GM19238 (cell line): ENCODE data around the gene TCF7.

Experiments
- DNase-seq: peaks from one replicate; pipeline ENCODE4 v3.0.0; 2011; ENCODE audit warnings: low spot score; ENCODE audit not compliant: insufficient read length

TCF7 gene

DNA sequence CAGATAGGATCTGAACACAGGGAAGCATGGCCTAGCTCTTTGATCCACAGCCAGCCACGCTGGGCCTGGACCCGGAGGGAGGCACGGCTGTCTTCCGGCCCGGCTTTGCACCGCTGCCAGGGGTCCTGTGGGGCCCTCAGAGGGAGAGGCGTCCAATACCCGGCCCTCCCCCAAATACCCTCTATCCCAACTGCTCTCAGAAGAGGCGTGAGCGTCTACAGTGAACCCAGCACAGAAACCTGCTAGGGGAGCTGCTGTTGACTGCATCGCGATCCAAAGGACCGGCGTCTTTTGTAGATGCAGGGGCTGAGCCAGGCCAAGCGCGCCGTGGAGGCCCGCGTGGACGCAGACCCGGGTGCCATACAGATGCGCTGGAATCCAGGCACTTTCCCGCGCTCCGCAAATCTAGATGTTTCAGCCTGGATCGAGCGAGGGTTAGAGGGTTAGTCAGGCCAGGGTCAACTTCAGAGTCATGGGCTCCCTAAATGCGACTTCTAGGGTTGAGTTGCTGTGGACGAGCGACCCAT is 1.1 kb upstream of the TCF7 start:
- no peak for DNase-seq

- no peak for DNase-seq
Measured at GRCh38 chr5:134114886-134115805, 665 bp downstream of the TCF7 start.

DNA sequence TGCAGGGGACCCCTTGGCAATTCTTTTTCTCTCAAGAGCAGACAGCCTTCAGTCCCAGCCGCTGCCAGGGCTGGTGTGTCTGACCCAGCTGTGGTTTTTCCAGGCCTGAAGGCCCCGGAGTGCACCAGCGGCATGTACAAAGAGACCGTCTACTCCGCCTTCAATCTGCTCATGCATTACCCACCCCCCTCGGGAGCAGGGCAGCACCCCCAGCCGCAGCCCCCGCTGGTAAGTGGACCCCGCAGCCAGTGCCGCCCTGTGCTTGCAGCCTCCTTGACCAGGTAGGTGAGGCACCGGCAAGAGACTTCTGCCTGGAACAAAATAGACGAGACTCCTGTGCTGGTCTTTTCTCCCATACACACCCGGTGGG is 1.3 kb downstream of the TCF7 start:
- no peak for DNase-seq

GRCh38 chr5:134116286-134116685 is 1.8 kb downstream of the TCF7 start:
- no peak for DNase-seq

DNA sequence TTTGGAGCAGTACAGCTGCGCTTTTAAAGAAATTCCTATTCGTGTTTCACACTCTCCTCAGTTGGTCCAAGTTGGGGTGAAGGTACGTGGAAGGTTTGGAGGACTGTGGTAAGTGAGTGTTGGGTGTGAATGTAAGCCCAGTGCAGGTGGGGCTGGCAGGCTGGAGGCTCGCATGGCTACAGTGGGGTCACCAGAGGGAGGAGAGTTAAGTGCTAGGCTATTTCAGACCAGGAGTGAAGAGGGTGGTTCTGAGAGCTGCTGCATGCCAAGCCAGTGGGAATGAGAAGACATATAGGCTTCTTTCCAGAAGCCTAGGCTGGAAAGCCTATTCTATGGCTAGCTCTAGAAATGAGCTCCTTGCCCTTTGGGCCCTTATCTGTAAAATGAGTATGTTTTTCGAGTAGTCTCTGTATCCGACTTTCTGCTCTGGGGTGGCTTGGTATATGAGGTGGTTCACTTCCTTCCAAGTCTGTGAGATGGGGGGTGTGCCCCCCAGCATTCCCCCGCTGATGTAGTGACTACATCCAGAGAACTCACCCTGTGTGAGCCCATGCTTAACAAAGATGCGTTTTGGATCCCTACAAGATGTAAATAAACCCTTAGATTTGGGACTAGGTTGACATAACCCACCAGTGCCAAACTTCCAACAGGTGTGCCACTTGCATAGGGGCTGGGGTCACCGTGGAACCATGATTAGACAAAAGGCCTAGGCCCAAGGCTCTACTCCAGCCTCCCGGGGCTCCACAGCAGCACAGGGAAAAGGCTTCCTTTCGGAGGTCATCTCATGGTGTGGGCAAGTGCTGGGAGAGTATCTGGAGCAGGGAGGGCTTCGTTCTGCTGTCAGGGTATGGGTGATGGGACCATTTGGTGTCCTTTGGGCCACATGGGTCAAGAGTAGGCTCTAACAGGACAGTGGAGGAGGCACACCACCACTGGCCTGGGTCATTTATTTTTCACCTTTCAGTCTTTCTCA is 2.6 kb downstream of the TCF7 start:
- no peak for DNase-seq

DNA sequence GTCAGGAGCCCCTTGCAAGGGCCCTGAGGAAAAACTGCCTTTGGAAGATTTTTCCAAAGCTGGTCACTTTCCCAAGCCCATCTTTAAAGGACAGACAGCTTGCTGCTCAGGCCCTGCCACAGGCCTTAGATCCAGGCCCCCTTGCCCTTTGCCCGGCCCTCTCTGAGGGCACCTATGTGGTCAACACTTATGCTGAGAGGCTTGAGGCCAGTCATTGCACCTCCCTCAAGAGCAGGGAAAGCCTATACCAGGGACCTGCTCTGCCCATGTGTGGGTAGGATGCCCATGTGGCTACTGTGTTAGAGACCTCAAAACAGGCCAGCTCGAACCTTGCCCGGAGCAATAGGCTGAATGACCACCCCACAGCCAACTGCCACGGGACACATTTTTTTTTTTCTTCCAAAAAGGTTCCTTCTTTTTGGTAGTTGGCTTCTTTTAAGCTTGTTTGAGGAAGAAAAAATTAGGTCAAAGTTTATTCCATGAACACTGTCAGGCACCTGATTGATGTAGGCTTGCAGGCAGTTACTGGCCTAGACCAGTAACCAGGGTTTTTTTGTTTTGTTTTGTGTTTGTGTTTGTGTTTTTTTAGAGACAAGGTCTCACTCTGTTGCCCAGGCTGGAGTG is 3.8 kb downstream of the TCF7 start:
- DNase-seq: no peak

DNA sequence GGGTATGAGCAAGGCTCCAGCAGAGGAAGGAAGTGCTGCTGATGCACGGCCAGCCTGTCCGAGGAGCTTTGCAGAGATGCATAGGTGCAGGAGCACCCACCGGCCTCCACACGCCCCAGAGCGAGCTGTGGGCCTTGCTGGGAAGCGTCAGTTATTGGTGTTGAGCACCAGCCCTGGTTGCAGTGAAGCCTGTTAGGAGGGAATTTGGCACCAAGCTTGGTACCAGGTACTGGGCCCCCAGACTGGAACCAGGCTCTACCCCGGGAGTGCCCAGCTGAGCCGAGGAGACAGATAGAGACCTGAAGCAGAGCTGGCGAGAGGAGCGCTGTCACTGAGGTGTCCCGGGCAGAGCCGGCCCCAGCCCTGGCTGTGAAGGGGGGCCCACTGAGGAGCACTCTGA is 5.2 kb downstream of the TCF7 start:
- no peak for DNase-seq

DNA sequence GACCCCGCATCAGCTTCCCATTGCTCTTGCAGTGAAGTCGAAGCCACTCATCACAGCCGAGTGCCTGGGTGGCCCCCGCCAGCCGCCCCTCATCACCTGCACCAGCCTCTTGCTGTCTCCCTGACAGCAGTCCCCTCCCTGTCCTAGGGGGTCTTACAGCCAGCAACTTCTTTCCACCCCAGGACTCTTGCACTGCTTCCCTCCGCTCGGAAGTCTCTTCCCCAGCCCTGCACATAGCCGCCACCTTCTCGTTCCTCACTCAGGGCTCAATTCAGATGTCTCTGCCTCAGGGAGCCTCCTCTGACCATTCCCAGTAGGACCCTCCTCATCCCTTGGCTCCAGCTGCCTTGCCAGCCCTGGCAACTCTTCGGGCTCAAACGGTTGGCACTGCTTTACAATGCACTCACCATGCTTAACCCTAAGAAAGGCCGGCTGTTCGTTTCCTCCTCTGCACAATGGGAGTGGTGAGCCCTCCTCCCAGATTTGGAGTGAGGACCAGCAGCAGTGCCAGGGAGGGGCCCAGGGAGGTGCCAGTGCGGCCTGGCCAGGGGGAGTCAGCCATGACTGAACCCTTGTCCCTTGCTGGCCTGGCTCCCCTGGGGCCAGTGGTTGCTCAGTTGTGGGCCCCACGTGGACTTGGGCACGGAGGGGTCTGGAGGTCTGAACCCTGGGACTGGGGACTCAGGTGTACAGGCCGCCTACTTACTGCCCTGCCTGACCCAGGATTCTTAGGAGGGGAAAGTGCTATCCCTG is 6.1 kb downstream of the TCF7 start:
- DNase-seq: no peak

GRCh38 chr5:134122530-134122929 is 8.0 kb downstream of the TCF7 start:
- no peak for DNase-seq

- no peak for DNase-seq
Measured at GRCh38 chr5:134123360-134123759, 8.9 kb downstream of the TCF7 start.

DNA sequence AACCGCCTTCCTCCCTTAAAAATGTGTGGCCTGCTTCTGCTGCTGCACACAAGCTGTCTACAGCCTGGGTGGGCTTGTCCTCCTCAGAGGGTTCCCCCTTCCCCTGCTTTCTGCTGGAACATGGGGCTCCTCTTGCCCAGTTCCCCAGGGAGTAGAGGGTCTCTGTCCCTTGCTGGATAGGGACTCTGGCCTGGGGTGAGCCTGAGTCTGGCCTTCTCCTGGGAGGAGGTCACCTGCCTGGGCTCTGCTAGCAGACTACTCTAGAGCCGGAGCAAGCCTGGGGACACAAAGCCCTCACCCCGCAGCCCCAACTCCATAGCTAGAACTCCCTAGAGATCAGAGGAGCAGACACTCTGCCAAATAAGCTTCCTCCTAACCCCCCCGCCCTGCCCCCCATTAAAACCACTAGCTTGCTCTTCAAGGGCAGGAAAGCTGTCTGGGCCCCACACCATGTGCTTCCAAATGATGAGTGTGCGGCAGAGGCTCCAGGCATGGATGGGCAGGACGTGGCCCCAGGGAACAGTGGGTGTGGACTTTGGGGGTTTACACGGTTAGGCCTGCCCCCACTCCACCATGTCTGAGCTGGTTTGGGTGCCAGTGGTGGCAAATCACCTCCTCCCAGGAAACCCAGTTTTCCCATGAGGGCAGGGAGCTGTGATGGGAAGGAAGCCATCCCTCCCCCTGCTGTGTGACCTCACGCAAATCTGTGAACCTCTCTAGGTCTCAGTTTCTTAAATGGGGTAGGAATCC is 10.0 kb downstream of the TCF7 start:
- no peak for DNase-seq

GRCh38 chr5:134125039-134126015 is 10.8 kb downstream of the TCF7 start:
- no peak for DNase-seq

DNA sequence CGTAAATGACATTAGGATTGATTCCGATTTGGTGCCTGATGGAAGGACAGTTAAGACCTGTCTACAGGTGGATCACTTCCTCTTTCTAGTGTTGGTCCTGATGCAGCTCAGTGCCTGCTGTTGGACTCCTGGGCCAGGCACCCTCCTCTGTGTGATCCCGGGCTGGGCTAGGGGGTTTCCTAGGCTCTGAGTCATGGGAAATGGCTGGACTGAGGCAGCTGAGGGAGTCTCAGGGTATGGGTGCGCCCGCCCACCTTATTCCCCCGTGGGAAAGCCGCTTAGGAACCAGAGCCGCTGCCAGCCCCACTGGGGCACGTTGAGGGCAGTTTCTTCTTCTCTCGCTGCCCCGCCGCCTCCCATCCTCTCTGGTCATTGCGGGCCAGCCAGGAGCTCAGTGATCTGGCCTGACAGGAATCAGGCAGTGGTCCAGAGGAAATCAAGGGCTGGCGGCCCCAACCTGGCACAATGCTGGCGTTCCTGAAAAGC is 12.9 kb downstream of the TCF7 start:
- DNase-seq: no peak

DNA sequence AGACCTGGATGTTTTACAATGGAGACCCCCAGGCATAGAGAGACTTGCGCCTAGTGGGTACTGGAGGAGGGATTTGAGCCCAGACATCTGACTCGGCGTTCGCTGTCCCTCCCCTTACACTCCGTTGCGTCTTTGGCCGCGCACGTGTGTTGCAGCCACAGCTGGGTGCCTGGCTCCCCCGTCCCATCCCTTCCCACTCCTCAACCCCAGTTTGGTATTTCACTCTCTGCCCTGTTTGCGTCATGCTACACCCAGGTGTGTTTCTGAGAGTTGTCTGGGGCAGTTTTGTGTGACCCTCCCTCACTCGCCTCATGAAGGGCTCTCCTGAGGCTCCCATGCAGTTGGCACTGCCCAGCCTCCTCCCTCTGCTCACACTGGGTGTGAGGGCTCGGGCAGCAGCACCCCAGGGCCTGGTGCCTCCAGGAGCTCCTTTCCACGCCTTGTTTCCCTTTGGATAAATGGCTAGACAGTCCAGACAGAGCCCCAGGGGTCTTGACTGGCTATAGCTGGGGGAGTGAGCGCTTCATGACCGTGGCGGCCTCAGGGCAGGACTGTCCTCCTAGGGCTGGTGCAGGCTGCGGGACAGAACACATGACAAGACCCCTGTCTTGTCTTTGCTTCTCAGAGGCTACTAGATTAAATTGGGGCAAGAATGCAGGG is 13.6 kb downstream of the TCF7 start:
- DNase-seq: no peak

- DNase-seq: no peak
Measured at GRCh38 chr5:134128648-134128995, 14.1 kb downstream of the TCF7 start.

- no peak for DNase-seq
Measured at GRCh38 chr5:134129411-134130238, 15.1 kb downstream of the TCF7 start.

GRCh38 chr5:134130239-134130945 is 15.9 kb downstream of the TCF7 start:
- DNase-seq: no peak
